H4 (cell line): ENCODE measurements around the gene TGFBR3. TPM values are rescaled to one million over a fixed set of nuclear protein-coding genes. Genes with fewer than 3 reads are reported as not detected.

Experiments used
- DNase-seq: peaks from one replicate; pipeline ENCODE4 v3.0.0-alpha.2; 2015; ENCODE audit warnings: low spot score
- total RNA-seq: library from RNA; depleted of rRNA; stranded (reverse); fragments of >200 nt; shearing (Covaris generic); gene quantifications from 2 replicates; pipeline ENCODE4 v1.2.3, GENCODE V29; 2014; rRNA removed

The TGFBR3 gene
- 3.4 and 4.2 TPM in 2 replicates for total RNA-seq

DNA sequence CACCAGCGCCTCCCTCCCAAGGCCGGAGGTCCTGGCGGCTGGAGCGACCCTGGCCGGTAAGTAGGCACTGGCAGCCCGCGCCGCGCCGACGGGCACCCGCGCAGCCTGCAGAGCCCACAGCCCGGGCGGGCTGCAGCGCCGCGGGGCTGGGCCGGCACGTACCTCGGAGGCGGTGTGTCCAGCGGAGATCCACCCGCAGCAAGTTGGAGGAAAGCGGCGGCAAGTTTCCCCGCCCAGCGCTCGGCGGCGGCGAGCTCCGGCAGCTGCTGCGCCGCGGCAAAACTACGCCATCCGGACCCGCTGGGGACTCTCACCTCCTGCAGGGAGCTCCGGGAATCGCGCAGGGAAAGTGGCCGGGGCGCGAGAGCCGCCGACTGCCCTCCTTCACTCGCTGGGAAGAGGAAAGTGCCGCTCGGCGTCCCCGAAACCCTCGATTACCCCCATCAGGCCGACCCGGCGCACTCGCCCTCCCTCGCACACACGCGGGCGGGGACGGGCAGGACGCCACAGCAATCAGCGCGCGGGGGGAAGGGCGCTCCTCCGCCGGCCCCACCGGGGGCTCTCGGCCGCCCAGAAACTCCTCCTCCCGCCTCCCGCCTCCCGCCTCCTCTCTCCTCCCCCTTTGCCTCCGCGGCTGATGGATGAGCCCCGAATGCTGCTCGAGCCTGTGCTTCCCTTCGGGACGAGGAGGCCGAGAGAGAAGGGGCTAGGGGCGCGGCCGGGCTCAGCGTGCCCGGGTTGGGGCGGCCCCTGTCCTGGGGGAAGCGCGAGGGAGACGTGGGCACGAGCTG, at the start of gene TGFBR3:
Gene TGFBR3, minus strand, starts transcription at position 436 of the 791 bp plus-strand sequence. CDS start 24,620 bp downstream, outside the sequence.
- peak; percentile 67 for DNase-seq

GRCh38 chr1:91929250-91929649, 43.3 kb upstream of the TGFBR3 start:
- DNase-seq = no peak

GRCh38 chr1:91928026-91928425, 42.1 kb upstream of the TGFBR3 start:
- no peak for DNase-seq

- no peak for DNase-seq
These were observed 39.9 kb upstream of the TGFBR3 start for GRCh38 chr1:91925644-91926435.

DNA sequence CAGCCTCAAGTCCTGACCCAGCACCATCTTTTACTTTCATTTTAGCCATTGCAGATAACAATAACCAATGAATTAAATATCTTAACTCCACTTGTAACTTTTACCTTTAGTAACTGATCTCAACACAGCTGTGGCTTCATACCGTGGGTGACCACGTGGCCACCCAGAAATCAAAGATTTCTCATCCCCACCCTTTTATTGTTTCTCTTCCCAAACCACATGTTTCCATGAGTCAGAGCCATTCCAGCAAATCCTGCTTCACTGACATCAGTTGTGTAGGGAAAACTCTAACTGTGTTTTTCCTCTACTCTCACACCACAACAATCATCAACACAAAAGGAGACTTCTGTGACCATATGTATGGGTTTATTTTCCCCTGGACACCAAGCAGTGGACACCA, 38.2 kb upstream of the TGFBR3 start:
- peak; percentile 79 for DNase-seq

DNA sequence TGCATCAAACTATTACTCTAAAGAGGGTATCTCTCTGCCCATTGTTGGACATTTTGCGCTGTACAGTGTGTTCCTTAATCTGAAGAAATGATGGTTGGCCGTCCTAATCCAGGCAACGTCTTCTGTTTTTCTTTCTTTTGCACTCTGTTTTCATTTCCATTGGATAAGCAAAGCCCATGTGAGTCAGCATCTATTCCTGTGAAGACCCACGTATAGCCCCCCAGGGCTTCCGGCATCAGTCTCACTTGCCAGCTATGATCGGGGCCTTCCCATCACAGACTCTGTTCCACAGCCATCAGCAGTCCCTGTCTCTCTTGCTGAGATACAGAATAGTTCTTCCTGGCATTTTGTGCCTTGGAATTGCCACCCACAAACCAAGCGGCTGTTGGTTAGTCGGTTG, 34.0 kb upstream of the TGFBR3 start:
- DNase-seq = no peak

DNA sequence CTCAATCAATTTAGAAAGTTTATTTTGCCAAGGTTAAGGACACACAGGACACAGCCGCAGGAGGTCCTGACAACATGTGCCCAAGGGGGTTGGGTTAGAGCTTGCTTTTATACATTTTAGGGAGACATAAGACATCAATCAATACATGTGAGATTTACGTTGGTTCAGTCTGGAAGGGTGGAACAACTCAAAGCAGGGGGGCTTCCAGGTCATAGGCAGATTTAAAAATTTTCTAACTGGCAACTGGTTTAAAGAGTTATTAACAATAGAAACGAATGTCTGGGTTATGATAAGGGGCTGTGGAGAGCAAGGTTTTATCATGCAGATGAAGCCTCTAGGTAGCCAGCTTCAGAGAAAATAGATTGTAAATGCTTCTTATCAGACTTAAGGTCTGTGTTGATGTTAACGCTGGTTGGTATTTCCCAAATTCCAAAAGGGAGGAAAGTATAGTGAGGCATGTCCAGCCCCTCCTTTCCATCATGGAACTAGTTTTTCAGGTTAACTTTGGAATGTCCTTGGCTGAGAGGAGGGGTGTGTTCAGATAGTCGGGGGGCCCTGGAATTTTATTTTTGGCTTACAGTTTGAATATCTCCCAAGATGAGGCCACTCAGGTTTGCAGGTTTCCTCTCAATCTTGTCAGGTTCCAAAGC, 31.0 kb upstream of the TGFBR3 start:
- no peak for DNase-seq

- no peak for DNase-seq
These were observed 30.1 kb upstream of the TGFBR3 start for GRCh38 chr1:91916046-91916445.

GRCh38 chr1:91913018-91913417, 27.1 kb upstream of the TGFBR3 start:
- no peak for DNase-seq

DNA sequence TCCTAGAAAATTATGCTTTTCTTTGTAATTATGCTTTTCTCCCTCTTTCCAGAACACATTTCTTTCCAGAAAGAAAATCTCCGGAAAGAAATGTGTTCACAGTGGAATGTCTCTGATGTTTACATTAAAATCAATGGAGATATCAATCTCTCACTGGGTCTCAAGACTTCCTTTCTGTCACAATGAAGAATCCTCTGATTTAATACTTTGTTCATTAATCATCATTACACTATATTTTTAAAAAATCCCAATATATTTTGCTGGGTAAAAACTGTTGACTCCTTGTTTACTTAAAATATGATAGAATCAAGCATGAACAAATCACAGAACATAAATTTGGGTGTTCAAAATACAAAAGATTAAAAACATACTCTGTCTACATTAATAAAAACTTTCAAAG, 26.3 kb upstream of the TGFBR3 start:
- no peak for DNase-seq

DNA sequence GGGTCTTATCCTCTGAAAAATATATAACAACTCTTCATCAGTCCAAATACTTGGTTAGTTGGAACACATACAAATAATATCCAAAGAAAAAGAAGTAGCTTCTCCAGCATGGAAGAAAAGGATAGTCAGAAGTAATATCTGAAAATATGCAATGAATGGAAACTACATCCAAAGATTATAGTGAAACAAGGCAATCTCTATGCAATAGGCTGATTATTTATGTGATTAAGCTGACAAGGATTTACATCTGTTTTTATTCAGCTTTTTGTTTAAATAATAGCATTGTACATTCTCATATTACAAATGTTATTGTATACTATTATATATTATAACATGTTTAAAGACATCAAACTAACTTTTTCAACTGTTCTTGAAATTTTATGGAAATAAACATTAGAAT, 15.3 kb upstream of the TGFBR3 start:
- DNase-seq = no peak

GRCh38 chr1:91900562-91900961, 14.6 kb upstream of the TGFBR3 start:
- no peak for DNase-seq

DNA sequence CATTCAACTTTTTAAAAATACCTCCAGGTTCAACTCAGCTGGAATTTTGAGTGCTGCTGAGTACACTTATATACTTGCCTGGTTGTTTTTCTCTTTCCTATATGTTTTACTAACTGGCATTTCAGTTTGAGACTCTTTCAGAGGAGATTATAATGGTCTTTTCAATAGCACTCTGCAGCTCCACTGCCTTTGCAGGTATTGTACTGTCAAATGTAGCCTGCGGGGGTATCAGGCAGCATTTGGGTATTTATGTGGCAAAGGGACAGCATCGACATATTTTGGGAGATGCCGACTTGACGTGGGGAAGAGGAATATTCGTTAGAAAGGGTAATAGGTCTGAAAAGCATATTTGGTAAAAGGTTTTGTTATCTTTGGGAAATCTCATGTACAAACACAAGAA, 11.1 kb upstream of the TGFBR3 start:
- DNase-seq = no peak

GRCh38 chr1:91895832-91896556, 10.0 kb upstream of the TGFBR3 start:
- no peak for DNase-seq

- DNase-seq = no peak
These were observed 8.2 kb upstream of the TGFBR3 start for GRCh38 chr1:91894036-91894761.

- no peak for DNase-seq
These were observed 6.0 kb upstream of the TGFBR3 start for GRCh38 chr1:91891969-91892368.

- DNase-seq = no peak
These were observed 5.5 kb upstream of the TGFBR3 start for GRCh38 chr1:91891454-91891853.

GRCh38 chr1:91889717-91890459, 3.9 kb upstream of the TGFBR3 start:
- peak; percentile 19 for DNase-seq

GRCh38 chr1:91885213-91885715, 687 bp downstream of the TGFBR3 start:
- DNase-seq = no peak
